ENCODE results near the gene STRN. TPM values are rescaled to one million over a fixed set of nuclear protein-coding genes. Genes with fewer than 3 reads are reported as not detected.
"Not testable (repeated sequence)": the region's sequence is repeated elsewhere in the genome, so short reads cannot be mapped to it uniquely, and the experiment has no call there.

Gene STRN
- total RNA-seq, 1 experiment from 2014 or later: 25.3 TPM

- ChIA-PET CTCF (no interaction called here), POLR2A (no interaction called here)
- no TSS peak for BruUV-seq (replicated peaks)
- no peak for DNase-seq (ENCODE audit: unreplicated experiment)
- no peak overlapping the region for H3K4me3 Mint-ChIP-seq (ENCODE audit: unreplicated experiment)
- H3K4me1 Mint-ChIP-seq (ENCODE audit: insufficient read depth, unreplicated experiment): no peaks in the 10 kb centered on the region
- H3K36me3 Mint-ChIP-seq (ENCODE audit: insufficient read depth, unreplicated experiment): no peaks in the 10 kb centered on the region
- no peak overlapping the region for H3K27ac Mint-ChIP-seq (ENCODE audit: low read depth, unreplicated experiment)
- TF ChIP-seq CTCF (IDR thresholded peaks at IDR 0.05; ENCODE audit: unreplicated experiment): no peak
- no peaks in the 10 kb centered on the region for H3K9me3 Mint-ChIP-seq (ENCODE audit: unreplicated experiment)
- intact Hi-C loops (cut with micrococcal nuclease): no loop called here
- no peaks in the 10 kb centered on the region for H3K27me3 Mint-ChIP-seq (ENCODE audit: insufficient read depth, unreplicated experiment)
Measured at GRCh38 chr2:36834731-36835524, 131.4 kb downstream of the STRN start.

- no peak for DNase-seq (ENCODE audit: unreplicated experiment)
- Mint-ChIP-seq H3K27ac (ENCODE audit: low read depth, unreplicated experiment) (no peak overlapping the region), H3K9me3 (ENCODE audit: unreplicated experiment) (no peaks in the 10 kb centered on the region), H3K4me3 (ENCODE audit: unreplicated experiment) (no peak overlapping the region), H3K4me1 (ENCODE audit: insufficient read depth, unreplicated experiment) (no peaks in the 10 kb centered on the region), H3K27me3 (ENCODE audit: insufficient read depth, unreplicated experiment) (no peaks in the 10 kb centered on the region), H3K36me3 (ENCODE audit: insufficient read depth, unreplicated experiment) (no peaks in the 10 kb centered on the region)
- intact Hi-C loops (cut with micrococcal nuclease): no loop called here
- CTCF ChIA-PET: interaction anchor here (0.7 kb wide), 1 partner anchor 42 kb away, joined by 3 read pairs; no protein-coding TSS in a partner anchor
- POLR2A ChIA-PET: no interaction called here
- no TSS peak for BruUV-seq (replicated peaks)
- TF ChIP-seq CTCF (IDR thresholded peaks at IDR 0.05; ENCODE audit: unreplicated experiment): no peak
Measured at GRCh38 chr2:36834203-36834602, 132.1 kb downstream of the STRN start.

GRCh38 chr2:36831185-36831584 is 135.2 kb downstream of the STRN start:
- Mint-ChIP-seq H3K9me3 (ENCODE audit: unreplicated experiment) (no peaks in the 10 kb centered on the region), H3K27ac (ENCODE audit: low read depth, unreplicated experiment) (no peak overlapping the region), H3K4me1 (ENCODE audit: insufficient read depth, unreplicated experiment) (no peaks in the 10 kb centered on the region), H3K4me3 (ENCODE audit: unreplicated experiment) (no peak overlapping the region), H3K36me3 (ENCODE audit: insufficient read depth, unreplicated experiment) (no peaks in the 10 kb centered on the region), H3K27me3 (ENCODE audit: insufficient read depth, unreplicated experiment) (peaks cover 12% of the 10 kb centered on the region)
- DNase-seq (ENCODE audit: unreplicated experiment): no peak
- POLR2A ChIA-PET: no interaction called here
- BruUV-seq (replicated peaks): no TSS peak
- intact Hi-C loops (cut with micrococcal nuclease): no loop called here
- TF ChIP-seq CTCF (IDR thresholded peaks at IDR 0.05; ENCODE audit: unreplicated experiment): no peak
- CTCF ChIA-PET: interaction anchor here (0.7 kb wide), 1 partner anchor 1878 kb away, joined by 3 read pairs; no protein-coding TSS in a partner anchor

- H3K4me3 Mint-ChIP-seq (ENCODE audit: unreplicated experiment); H3K27ac Mint-ChIP-seq (ENCODE audit: low read depth, unreplicated experiment); BruUV-seq (replicated peaks); CTCF ChIA-PET; DNase-seq (ENCODE audit: unreplicated experiment); intact Hi-C loops (cut with micrococcal nuclease); H3K4me1 Mint-ChIP-seq (ENCODE audit: insufficient read depth, unreplicated experiment); H3K9me3 Mint-ChIP-seq (ENCODE audit: unreplicated experiment); H3K36me3 Mint-ChIP-seq (ENCODE audit: insufficient read depth, unreplicated experiment): not testable (repeated sequence)
- POLR2A ChIA-PET: interaction anchor here (0.7 kb wide), 1 partner anchor 1844 kb away, joined by 3 read pairs; no protein-coding TSS in a partner anchor
- peaks cover 12% of the 10 kb centered on the region for H3K27me3 Mint-ChIP-seq (ENCODE audit: insufficient read depth, unreplicated experiment)
Measured at GRCh38 chr2:36824683-36825082, 141.7 kb downstream of the STRN start.

Data from MCF 10A (cell line).